ENCODE results near the gene SLIT3. TPM values are rescaled to one million over a fixed set of nuclear protein-coding genes. Genes with fewer than 3 reads are reported as not detected.

Gene SLIT3
- polyA plus RNA-seq, 1 of the 3 experiments (the other 2 are of a cell fraction) = 119 TPM

DNA sequence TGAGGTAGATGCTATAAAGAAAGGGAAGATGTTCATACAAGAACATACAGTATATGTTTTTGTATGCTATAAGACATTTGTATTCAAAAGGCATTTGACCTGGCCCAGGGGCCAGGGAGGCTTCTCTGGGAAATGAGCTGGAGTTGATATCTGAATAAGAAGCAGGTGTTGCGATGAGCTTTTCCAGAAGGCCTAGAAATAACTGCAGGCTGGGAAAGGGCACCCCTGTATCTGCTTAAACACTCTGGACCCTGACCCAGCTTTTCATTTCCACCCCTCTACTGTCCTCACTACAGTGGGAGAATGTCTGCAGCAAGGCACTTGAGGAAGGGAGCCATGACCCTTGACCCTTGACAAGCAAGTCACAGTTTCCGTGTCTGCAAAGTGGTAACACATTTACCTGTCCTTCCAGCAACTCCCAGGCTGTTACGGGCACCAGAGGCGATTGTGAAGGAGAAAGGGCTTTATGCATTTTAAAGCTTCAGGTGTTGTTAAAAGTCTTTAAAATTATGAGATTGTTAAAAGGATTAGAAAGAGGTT lies 633.6 kb downstream of the SLIT3 start:
- H2AFZ ChIP-seq (ENCODE audit: low read depth) = no peak overlapping the region
- CTCF ChIA-PET = interaction anchor here (0.6 to 1.1 kb wide), 3 partner anchors 13 to 644 kb away, joined by 3 read pairs; no protein-coding TSS in a partner anchor

DNA sequence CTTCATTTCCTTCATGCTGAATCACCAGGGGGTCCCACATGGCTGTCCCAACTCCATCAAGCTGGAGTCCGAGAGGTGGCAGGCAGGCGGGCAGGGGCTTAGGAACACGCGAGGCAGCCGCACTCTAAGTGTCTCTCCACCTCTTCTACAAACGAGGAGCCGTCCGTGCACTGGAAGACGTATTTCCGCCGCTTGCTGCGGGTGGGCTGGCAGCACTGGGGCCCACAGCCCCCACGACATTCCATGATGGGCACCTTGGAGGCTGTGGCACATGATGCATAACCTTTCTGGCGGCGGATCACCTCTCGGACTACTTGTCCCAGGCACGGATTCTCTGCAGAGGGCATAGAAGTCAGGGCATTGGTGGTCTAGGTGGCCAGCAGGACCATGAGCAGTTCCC lies 634.6 kb downstream of the SLIT3 start:
- H3K9me3 ChIP-seq = no peaks in the 10 kb centered on the region
- H3F3A ChIP-seq (replicated peaks; ENCODE audit: insufficient read depth) = no peaks in the 10 kb centered on the region
- H3K4me1 ChIP-seq (ENCODE audit: control insufficient read depth in 1 of 2, insufficient read depth in 2 of 2, low read depth in 1 of 2, low read length in 1 of 2) = peaks cover 0 to 22% of the 10 kb centered on the region in 2 experiments; a peak in 2 of 4 replicates
- ChIA-PET CTCF (interaction anchor here (2.0 kb wide), 1 partner anchor 13 kb away, joined by 12 read pairs; no protein-coding TSS in a partner anchor), POLR2A (no interaction called here)
- H3K9ac ChIP-seq = no peak overlapping the region
- H4K20me1 ChIP-seq (ENCODE audit: insufficient read depth) = no peaks in the 10 kb centered on the region
- H3K27ac ChIP-seq (ENCODE audit: low read depth in 2 of 2, low read length in 1 of 2) = peak overlapping the region in 1 of 2 experiments; percentile 25; a peak in 1 of 4 replicates
- no peak overlapping the region for H3K4me3 ChIP-seq (ENCODE audit: low read depth in 2 of 2, low read length in 1 of 2)
- 96% methylated on average over 17 of the region's 17 CpGs for WGBS (ENCODE audit: low lambda C conversion rate)
- H3K27me3 ChIP-seq (ENCODE audit: insufficient read depth) = no peaks in the 10 kb centered on the region
- H3K79me2 ChIP-seq (ENCODE audit: insufficient read depth) = no peaks in the 10 kb centered on the region
- no peak for DNase-seq
- H3K4me2 ChIP-seq = no peak overlapping the region
- H2AFZ ChIP-seq (ENCODE audit: low read depth) = no peak overlapping the region
- H3K36me3 ChIP-seq (replicated peaks in 1 of 2; ENCODE audit: control insufficient read depth in 1 of 2, insufficient read depth in 2 of 2, low read length in 1 of 2) = peaks cover 21 to 79% of the 10 kb centered on the region in 2 experiments
- no peaks in the 10 kb centered on the region for H3K9me2 ChIP-seq
- TF ChIP-seq EP300 (IDR thresholded peaks at IDR 0.05; ENCODE audit: borderline replicate concordance in 1 of 2, low read depth in 1 of 2, low read length in 1 of 2) (no peak), MXI1 (IDR thresholded peaks at IDR 0.05; ENCODE audit: low read depth, low read length) (no peak), EZH2phosphoT487 (IDR thresholded peaks at IDR 0.05; ENCODE audit: borderline replicate concordance, low read depth) (no peak), SMC3 (IDR thresholded peaks at IDR 0.05; ENCODE audit: low read depth, low read length) (no peak), YY1 (IDR thresholded peaks at IDR 0.05; ENCODE audit: low read depth) (no peak), NFIC (IDR thresholded peaks at IDR 0.05; ENCODE audit: borderline replicate concordance) (no peak), GATA2 (CRISPR knock-in tag; IDR thresholded peaks at IDR 0.05) (no peak), CHD2 (IDR thresholded peaks at IDR 0.05; ENCODE audit: low read length, partially characterized antibody) (no peak), POLR2AphosphoS5 (IDR thresholded peaks at IDR 0.05; ENCODE audit: low read depth, low read length) (no peak), TCF12 (IDR thresholded peaks at IDR 0.05) (no peak), RXRA (IDR thresholded peaks at IDR 0.05; ENCODE audit: borderline replicate concordance, low read depth) (no peak), TAF1 (IDR thresholded peaks at IDR 0.05; ENCODE audit: borderline replicate concordance, low read depth, low read length) (no peak)
- TF ChIP-seq, protein P1, sequence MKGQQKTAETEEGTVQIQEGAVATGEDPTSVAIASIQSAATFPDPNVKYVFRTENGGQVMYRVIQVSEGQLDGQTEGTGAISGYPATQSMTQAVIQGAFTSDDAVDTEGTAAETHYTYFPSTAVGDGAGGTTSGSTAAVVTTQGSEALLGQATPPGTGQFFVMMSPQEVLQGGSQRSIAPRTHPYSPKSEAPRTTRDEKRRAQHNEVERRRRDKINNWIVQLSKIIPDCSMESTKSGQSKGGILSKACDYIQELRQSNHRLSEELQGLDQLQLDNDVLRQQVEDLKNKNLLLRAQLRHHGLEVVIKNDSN (IDR thresholded peaks at IDR 0.05; ENCODE audit: borderline replicate concordance, low read depth) = no peak
- TF ChIP-seq, protein P2, sequence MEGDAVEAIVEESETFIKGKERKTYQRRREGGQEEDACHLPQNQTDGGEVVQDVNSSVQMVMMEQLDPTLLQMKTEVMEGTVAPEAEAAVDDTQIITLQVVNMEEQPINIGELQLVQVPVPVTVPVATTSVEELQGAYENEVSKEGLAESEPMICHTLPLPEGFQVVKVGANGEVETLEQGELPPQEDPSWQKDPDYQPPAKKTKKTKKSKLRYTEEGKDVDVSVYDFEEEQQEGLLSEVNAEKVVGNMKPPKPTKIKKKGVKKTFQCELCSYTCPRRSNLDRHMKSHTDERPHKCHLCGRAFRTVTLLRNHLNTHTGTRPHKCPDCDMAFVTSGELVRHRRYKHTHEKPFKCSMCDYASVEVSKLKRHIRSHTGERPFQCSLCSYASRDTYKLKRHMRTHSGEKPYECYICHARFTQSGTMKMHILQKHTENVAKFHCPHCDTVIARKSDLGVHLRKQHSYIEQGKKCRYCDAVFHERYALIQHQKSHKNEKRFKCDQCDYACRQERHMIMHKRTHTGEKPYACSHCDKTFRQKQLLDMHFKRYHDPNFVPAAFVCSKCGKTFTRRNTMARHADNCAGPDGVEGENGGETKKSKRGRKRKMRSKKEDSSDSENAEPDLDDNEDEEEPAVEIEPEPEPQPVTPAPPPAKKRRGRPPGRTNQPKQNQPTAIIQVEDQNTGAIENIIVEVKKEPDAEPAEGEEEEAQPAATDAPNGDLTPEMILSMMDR (IDR thresholded peaks at IDR 0.05) = no peak
- TF ChIP-seq, protein P3, sequence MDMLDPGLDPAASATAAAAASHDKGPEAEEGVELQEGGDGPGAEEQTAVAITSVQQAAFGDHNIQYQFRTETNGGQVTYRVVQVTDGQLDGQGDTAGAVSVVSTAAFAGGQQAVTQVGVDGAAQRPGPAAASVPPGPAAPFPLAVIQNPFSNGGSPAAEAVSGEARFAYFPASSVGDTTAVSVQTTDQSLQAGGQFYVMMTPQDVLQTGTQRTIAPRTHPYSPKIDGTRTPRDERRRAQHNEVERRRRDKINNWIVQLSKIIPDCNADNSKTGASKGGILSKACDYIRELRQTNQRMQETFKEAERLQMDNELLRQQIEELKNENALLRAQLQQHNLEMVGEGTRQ (IDR thresholded peaks at IDR 0.05; ENCODE audit: borderline replicate concordance, low read depth, low read length) = no peak
- TF ChIP-seq, protein P4, sequence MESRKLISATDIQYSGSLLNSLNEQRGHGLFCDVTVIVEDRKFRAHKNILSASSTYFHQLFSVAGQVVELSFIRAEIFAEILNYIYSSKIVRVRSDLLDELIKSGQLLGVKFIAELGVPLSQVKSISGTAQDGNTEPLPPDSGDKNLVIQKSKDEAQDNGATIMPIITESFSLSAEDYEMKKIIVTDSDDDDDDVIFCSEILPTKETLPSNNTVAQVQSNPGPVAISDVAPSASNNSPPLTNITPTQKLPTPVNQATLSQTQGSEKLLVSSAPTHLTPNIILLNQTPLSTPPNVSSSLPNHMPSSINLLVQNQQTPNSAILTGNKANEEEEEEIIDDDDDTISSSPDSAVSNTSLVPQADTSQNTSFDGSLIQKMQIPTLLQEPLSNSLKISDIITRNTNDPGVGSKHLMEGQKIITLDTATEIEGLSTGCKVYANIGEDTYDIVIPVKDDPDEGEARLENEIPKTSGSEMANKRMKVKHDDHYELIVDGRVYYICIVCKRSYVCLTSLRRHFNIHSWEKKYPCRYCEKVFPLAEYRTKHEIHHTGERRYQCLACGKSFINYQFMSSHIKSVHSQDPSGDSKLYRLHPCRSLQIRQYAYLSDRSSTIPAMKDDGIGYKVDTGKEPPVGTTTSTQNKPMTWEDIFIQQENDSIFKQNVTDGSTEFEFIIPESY (IDR thresholded peaks at IDR 0.05; ENCODE audit: borderline replicate concordance, low read depth) = no peak

More for the DNA sequence above, 633.6 kb downstream of the SLIT3 start:
- Histone ChIP-seq H3K9ac (no peak overlapping the region), H3K36me3 (replicated peaks in 1 of 2; ENCODE audit: control insufficient read depth in 1 of 2, insufficient read depth in 2 of 2, low read length in 1 of 2) (peaks cover 21 to 85% of the 10 kb centered on the region in 2 experiments), H3F3A (replicated peaks; ENCODE audit: insufficient read depth) (no peaks in the 10 kb centered on the region), H3K4me1 (ENCODE audit: control insufficient read depth in 1 of 2, insufficient read depth in 2 of 2, low read depth in 1 of 2, low read length in 1 of 2) (peaks cover 0 to 13% of the 10 kb centered on the region in 2 experiments; a peak in 2 of 4 replicates), H3K9me2 (no peaks in the 10 kb centered on the region), H3K4me2 (no peak overlapping the region), H3K4me3 (ENCODE audit: low read depth in 2 of 2, low read length in 1 of 2) (no peak overlapping the region), H4K20me1 (ENCODE audit: insufficient read depth) (no peaks in the 10 kb centered on the region), H3K9me3 (no peaks in the 10 kb centered on the region), H3K79me2 (ENCODE audit: insufficient read depth) (no peaks in the 10 kb centered on the region), H3K27me3 (ENCODE audit: insufficient read depth) (no peaks in the 10 kb centered on the region), H3K27ac (ENCODE audit: low read depth in 2 of 2, low read length in 1 of 2) (peak overlapping the region in 1 of 2 experiments; percentile 28; a peak in 1 of 4 replicates)
- 98% methylated on average over 4 of the region's 4 CpGs for WGBS (ENCODE audit: low lambda C conversion rate)
- POLR2A ChIA-PET = no interaction called here
- TF ChIP-seq SIN3A (IDR thresholded peaks at IDR 0.05; ENCODE audit: borderline replicate concordance, low read depth, low read length) (no peak), MEF2A (IDR thresholded peaks at IDR 0.05; ENCODE audit: borderline replicate concordance, low read depth) (no peak), EZH2phosphoT487 (IDR thresholded peaks at IDR 0.05; ENCODE audit: borderline replicate concordance, low read depth) (no peak), GABPA (IDR thresholded peaks at IDR 0.05; ENCODE audit: low read depth) (no peak), ELF1 (IDR thresholded peaks at IDR 0.05) (no peak), POLR2AphosphoS5 (IDR thresholded peaks at IDR 0.05; ENCODE audit: low read depth, low read length) (no peak)
- TF ChIP-seq, protein P5, sequence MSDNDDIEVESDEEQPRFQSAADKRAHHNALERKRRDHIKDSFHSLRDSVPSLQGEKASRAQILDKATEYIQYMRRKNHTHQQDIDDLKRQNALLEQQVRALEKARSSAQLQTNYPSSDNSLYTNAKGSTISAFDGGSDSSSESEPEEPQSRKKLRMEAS (IDR thresholded peaks at IDR 0.05; ENCODE audit: low read depth) = no peak
- TF ChIP-seq, protein P3 (IDR thresholded peaks at IDR 0.05; ENCODE audit: borderline replicate concordance, low read depth, low read length) = no peak
- DNase-seq = no peak

Measured in SK-N-SH (cell line).